Loucy (cell line): ENCODE measurements around the gene SUPT5H.

Source experiments
- H2AFZ ChIP-seq: fragments of 200-600 bp; sonication (generic); 2 replicates; pipeline ENCODE4 v1.6.0; 2016; ENCODE audit warnings: antibody characterized with exemption, mild to moderate bottlenecking, low read length, moderate library complexity
- H3F3A ChIP-seq: fragments of 200-600 bp; 2 replicates; pipeline ENCODE4 v1.6.0; 2016; ENCODE audit warnings: antibody characterized with exemption, low read depth, mild to moderate bottlenecking
- H3K27me3 ChIP-seq: fragments of 200-600 bp; sonication (generic); 2 replicates; pipeline ENCODE4 v1.6.1; 2014; ENCODE audit warnings: low read length, mild to moderate bottlenecking; ENCODE audit not compliant: insufficient read depth, poor library complexity, severe bottlenecking
- H3K36me3 ChIP-seq: fragments of 200-600 bp; sonication (generic); 2 replicates; pipeline ENCODE4 v1.6.1; 2016; ENCODE audit warnings: low read length; ENCODE audit not compliant: insufficient read depth
- H3K4me1 ChIP-seq: fragments of 200-600 bp; sonication (generic); 2 replicates; pipeline ENCODE4 v1.5.1; 2014; ENCODE audit warnings: low read length, mild to moderate bottlenecking; ENCODE audit not compliant: insufficient read depth, poor library complexity, severe bottlenecking
- H3K4me2 ChIP-seq: fragments of 200-600 bp; sonication (generic); 2 replicates; pipeline ENCODE4 v1.6.0; 2014; ENCODE audit warnings: antibody characterized with exemption, low read length, low read depth, mild to moderate bottlenecking; ENCODE audit not compliant: poor library complexity, severe bottlenecking
- H3K4me3 ChIP-seq: fragments of 200-600 bp; sonication (generic); 2 replicates; pipeline ENCODE4 v1.5.1; 2014; ENCODE audit warnings: low read length, mild to moderate bottlenecking, mixed read lengths; ENCODE audit not compliant: poor library complexity, severe bottlenecking
- H3K79me2 ChIP-seq: fragments of 200-600 bp; sonication (generic); 2 replicates; pipeline ENCODE4 v1.6.1; 2014; ENCODE audit warnings: low read length; ENCODE audit not compliant: insufficient read depth
- H3K9ac ChIP-seq: fragments of 200-600 bp; sonication (generic); 2 replicates; pipeline ENCODE4 v1.6.0; 2014; ENCODE audit warnings: mild to moderate bottlenecking, low read depth, low read length, moderate library complexity; ENCODE audit not compliant: poor library complexity, severe bottlenecking
- H3K9me2 ChIP-seq: fragments of 200-600 bp; sonication (generic); replicated peaks from 2 replicates; pipeline ENCODE4 v1.6.1; 2016; ENCODE audit warnings: low read depth, low read length, mixed read lengths
- H3K9me3 ChIP-seq: fragments of 200-600 bp; sonication (generic); 2 replicates; pipeline ENCODE4 v1.6.1; 2014; ENCODE audit warnings: mild to moderate bottlenecking, antibody characterized with exemption, low read length, low read depth; ENCODE audit not compliant: insufficient read depth
- H4K20me1 ChIP-seq: fragments of 200-600 bp; sonication (generic); 2 replicates; pipeline ENCODE4 v1.6.0; 2014; ENCODE audit warnings: antibody characterized with exemption, low read length, mild to moderate bottlenecking; ENCODE audit not compliant: insufficient read depth, poor library complexity, severe bottlenecking
- CTCF ChIP-seq: fragments of 200-600 bp; sonication (generic); conservative IDR thresholded peaks from 2 replicates; pipeline ENCODE4 v1.5.1; 2014; ENCODE audit warnings: mild to moderate bottlenecking, antibody characterized with exemption, low read length
- EZH2phosphoT487 ChIP-seq: fragments of 200-600 bp; IDR thresholded peaks from 2 replicates; pipeline ENCODE4 v1.6.1; 2018; ENCODE audit warnings: antibody characterized with exemption, mild to moderate bottlenecking, moderate library complexity, borderline replicate concordance

SUPT5H gene

GRCh38 chr19:39438270-39438934 is 7.0 kb upstream of the SUPT5H start:
- TF ChIP-seq EZH2phosphoT487 = no peak
- no peak for TF ChIP-seq CTCF
- Histone ChIP-seq H3K9me3 (no peaks in the 10 kb centered on the region), H2AFZ (no peak overlapping the region), H3K27me3 (peaks cover 5% of the 10 kb centered on the region), H3K4me1 (peaks cover 23% of the 10 kb centered on the region), H3K4me2 (no peak overlapping the region), H4K20me1 (peaks cover 23% of the 10 kb centered on the region), H3K4me3 (no peak overlapping the region), H3K9me2 (no peaks in the 10 kb centered on the region), H3F3A (no peaks in the 10 kb centered on the region), H3K9ac (no peak overlapping the region), H3K79me2 (peaks cover 31% of the 10 kb centered on the region), H3K36me3 (peaks cover 18% of the 10 kb centered on the region)

- Histone ChIP-seq H3K36me3 (no peaks in the 10 kb centered on the region), H3K4me3 (peak overlapping the region; percentile 83), H3F3A (no peaks in the 10 kb centered on the region), H3K27me3 (no peaks in the 10 kb centered on the region), H3K4me1 (peaks cover 32% of the 10 kb centered on the region), H3K9me3 (no peaks in the 10 kb centered on the region), H3K79me2 (peaks cover 55% of the 10 kb centered on the region), H4K20me1 (peaks cover 36% of the 10 kb centered on the region), H2AFZ (peak overlapping the region; percentile 78; the same call in 1 of the 2 replicates), H3K9ac (peak overlapping the region; percentile 91), H3K9me2 (no peaks in the 10 kb centered on the region), H3K4me2 (peak overlapping the region; percentile 86)
- TF ChIP-seq EZH2phosphoT487 = no peak
- TF ChIP-seq CTCF = no peak
Observed at GRCh38 chr19:39444598-39445195, 685 bp upstream of the SUPT5H start.

GRCh38 chr19:39446365-39447084 is 1.1 kb downstream of the SUPT5H start:
- H3K9me2 ChIP-seq = no peaks in the 10 kb centered on the region
- H3K9me3 ChIP-seq = no peaks in the 10 kb centered on the region
- peak overlapping the region; percentile 83 for H3K4me3 ChIP-seq
- H2AFZ ChIP-seq = no peak overlapping the region
- H4K20me1 ChIP-seq = peaks cover 40% of the 10 kb centered on the region
- peaks cover 74% of the 10 kb centered on the region for H3K79me2 ChIP-seq
- H3K36me3 ChIP-seq = no peaks in the 10 kb centered on the region
- no peaks in the 10 kb centered on the region for H3F3A ChIP-seq
- TF ChIP-seq CTCF (no peak), EZH2phosphoT487 (no peak)
- peak overlapping the region; percentile 98 for H3K4me2 ChIP-seq
- peaks cover 38% of the 10 kb centered on the region for H3K4me1 ChIP-seq
- peak overlapping the region; percentile 91 for H3K9ac ChIP-seq
- H3K27me3 ChIP-seq = no peaks in the 10 kb centered on the region
